Measurements from ENCODE around the gene KRTAP16-1. TPM values are rescaled to one million over a fixed set of nuclear protein-coding genes. Genes with fewer than 3 reads are reported as not detected.

The KRTAP16-1 gene
- total RNA-seq, 1 donor from 2014 or later, result not detected

DNA sequence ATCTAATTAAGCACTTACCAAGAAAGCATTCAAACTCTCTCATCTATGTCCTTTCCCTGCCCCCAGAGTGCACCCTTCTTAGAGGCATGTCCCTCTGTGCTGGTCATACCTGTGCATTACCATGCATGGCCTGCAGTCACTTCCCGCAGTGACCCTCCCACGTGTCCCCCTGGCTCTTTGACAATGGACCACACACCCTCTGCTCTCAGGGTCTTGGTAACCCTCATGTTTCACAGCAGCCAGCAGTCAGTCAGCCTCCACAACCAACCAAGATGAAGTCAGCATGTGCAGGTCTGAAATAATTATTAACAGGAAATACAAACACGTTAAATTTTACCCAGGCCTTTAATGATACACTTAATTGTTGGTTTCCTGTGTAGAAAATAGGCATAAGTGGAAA lies 31.4 kb upstream of the KRTAP16-1 start:
- TF ChIP-seq, protein P1, sequence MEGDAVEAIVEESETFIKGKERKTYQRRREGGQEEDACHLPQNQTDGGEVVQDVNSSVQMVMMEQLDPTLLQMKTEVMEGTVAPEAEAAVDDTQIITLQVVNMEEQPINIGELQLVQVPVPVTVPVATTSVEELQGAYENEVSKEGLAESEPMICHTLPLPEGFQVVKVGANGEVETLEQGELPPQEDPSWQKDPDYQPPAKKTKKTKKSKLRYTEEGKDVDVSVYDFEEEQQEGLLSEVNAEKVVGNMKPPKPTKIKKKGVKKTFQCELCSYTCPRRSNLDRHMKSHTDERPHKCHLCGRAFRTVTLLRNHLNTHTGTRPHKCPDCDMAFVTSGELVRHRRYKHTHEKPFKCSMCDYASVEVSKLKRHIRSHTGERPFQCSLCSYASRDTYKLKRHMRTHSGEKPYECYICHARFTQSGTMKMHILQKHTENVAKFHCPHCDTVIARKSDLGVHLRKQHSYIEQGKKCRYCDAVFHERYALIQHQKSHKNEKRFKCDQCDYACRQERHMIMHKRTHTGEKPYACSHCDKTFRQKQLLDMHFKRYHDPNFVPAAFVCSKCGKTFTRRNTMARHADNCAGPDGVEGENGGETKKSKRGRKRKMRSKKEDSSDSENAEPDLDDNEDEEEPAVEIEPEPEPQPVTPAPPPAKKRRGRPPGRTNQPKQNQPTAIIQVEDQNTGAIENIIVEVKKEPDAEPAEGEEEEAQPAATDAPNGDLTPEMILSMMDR (IDR thresholded peaks at IDR 0.05), result no peak
- peaks cover 26% of the 10 kb centered on the region for H3K9me3 Mint-ChIP-seq (ENCODE audit: low read depth)
- H3K27me3 Mint-ChIP-seq (ENCODE audit: low read depth), result peaks cover 11% of the 10 kb centered on the region
- DNase-seq (ENCODE audit: low spot score), result no peak
- H3K27ac Mint-ChIP-seq (ENCODE audit: unreplicated experiment), result no peak overlapping the region
- no peaks in the 10 kb centered on the region for H3K4me1 Mint-ChIP-seq (ENCODE audit: low read depth)
- H3K36me3 Mint-ChIP-seq (ENCODE audit: low read depth), result peaks cover 7% of the 10 kb centered on the region
- no peak overlapping the region for H3K4me3 Mint-ChIP-seq (ENCODE audit: unreplicated experiment)

DNA sequence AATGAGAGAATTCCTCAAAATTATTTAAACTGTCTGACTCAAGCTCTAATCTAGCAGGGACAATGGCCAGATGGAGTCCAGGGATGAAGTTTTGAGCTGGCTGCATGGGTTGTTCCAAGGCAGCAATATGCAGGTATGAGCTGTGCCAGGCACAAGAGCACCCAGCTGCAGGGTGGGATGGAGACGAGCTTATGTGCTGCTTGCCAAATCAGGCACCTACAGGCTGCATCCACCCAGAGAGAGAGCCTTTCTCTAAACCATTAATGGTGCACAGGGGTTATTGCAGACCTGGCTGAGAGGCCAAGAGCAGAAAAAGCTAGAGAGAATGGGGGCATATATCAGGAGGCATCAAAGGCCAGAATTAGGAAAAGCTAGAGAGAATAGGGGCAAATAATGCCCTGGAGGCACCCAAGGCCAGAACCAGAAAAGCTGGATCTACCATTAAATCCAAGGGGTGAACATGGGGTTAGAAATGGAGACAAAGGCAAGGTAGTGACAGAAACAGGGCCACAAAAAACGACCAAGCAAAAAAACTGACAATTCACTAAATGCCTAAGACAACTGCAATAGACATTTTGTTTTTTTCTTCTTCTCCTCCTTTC lies 30.6 kb upstream of the KRTAP16-1 start:
- Mint-ChIP-seq H3K36me3 (ENCODE audit: low read depth) (peaks cover 7% of the 10 kb centered on the region), H3K4me3 (ENCODE audit: unreplicated experiment) (no peak overlapping the region), H3K27me3 (ENCODE audit: low read depth) (peaks cover 11% of the 10 kb centered on the region), H3K27ac (ENCODE audit: unreplicated experiment) (no peak overlapping the region), H3K4me1 (ENCODE audit: low read depth) (no peaks in the 10 kb centered on the region), H3K9me3 (ENCODE audit: low read depth) (peaks cover 26% of the 10 kb centered on the region)
- no peak for DNase-seq (ENCODE audit: low spot score)
- TF ChIP-seq, protein P1 (IDR thresholded peaks at IDR 0.05), result no peak

- H3K4me1 Mint-ChIP-seq (ENCODE audit: low read depth), result no peaks in the 10 kb centered on the region
- peaks cover 7% of the 10 kb centered on the region for H3K36me3 Mint-ChIP-seq (ENCODE audit: low read depth)
- H3K27me3 Mint-ChIP-seq (ENCODE audit: low read depth), result peaks cover 13% of the 10 kb centered on the region
Measured at GRCh38 chr17:41338961-41339485, 29.9 kb upstream of the KRTAP16-1 start.

DNA sequence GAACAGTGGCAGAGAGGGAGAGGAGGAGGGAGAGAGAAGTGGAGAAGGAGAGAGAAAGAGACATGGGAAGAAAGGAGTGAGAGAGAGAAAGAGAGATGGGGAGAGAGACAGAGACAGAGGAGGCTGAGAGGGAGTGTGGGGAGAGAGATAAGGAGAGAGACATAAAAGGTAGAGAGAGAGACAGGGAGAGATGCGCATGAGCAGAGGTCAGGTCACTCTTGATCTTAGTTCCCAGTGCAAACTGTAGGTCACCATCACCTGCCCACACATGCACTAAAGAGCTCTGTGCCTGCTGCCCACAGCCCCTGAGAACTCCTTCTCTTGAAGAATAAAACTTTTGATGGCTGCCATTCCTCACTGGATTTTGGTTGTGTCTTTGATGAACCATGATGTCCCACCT lies 26.6 kb upstream of the KRTAP16-1 start:
- Mint-ChIP-seq H3K27me3 (ENCODE audit: low read depth) (peaks cover 14% of the 10 kb centered on the region), H3K27ac (ENCODE audit: unreplicated experiment) (no peak overlapping the region), H3K9me3 (ENCODE audit: low read depth) (peaks cover under 1% of the 10 kb centered on the region), H3K36me3 (ENCODE audit: low read depth) (no peaks in the 10 kb centered on the region), H3K4me3 (ENCODE audit: unreplicated experiment) (no peak overlapping the region), H3K4me1 (ENCODE audit: low read depth) (no peaks in the 10 kb centered on the region)
- DNase-seq (ENCODE audit: low spot score), result no peak
- TF ChIP-seq, protein P1 (IDR thresholded peaks at IDR 0.05), result no peak

More at GRCh38 chr17:41338961-41339485, 29.9 kb upstream of the KRTAP16-1 start:
- TF ChIP-seq, protein P1 (IDR thresholded peaks at IDR 0.05), result no peak
- peaks cover 26% of the 10 kb centered on the region for H3K9me3 Mint-ChIP-seq (ENCODE audit: low read depth)
- no peak overlapping the region for H3K4me3 Mint-ChIP-seq (ENCODE audit: unreplicated experiment)
- H3K27ac Mint-ChIP-seq (ENCODE audit: unreplicated experiment), result no peak overlapping the region
- DNase-seq (ENCODE audit: low spot score), result no peak

GRCh38 chr17:41334385-41335305 lies 25.5 kb upstream of the KRTAP16-1 start:
- no peak for DNase-seq (ENCODE audit: low spot score)
- H3K9me3 Mint-ChIP-seq (ENCODE audit: low read depth), result no peaks in the 10 kb centered on the region
- no peaks in the 10 kb centered on the region for H3K4me1 Mint-ChIP-seq (ENCODE audit: low read depth)
- peaks cover 8% of the 10 kb centered on the region for H3K27me3 Mint-ChIP-seq (ENCODE audit: low read depth)
- no peaks in the 10 kb centered on the region for H3K36me3 Mint-ChIP-seq (ENCODE audit: low read depth)
- H3K4me3 Mint-ChIP-seq (ENCODE audit: unreplicated experiment), result no peak overlapping the region
- TF ChIP-seq, protein P1 (IDR thresholded peaks at IDR 0.05), result no peak
- no peak overlapping the region for H3K27ac Mint-ChIP-seq (ENCODE audit: unreplicated experiment)

Data from chondrocyte (in vitro differentiated cells).